HG03565 (cell line): ENCODE data around the gene COL11A1.
"Not testable (repeated sequence)": the region's sequence is repeated elsewhere in the genome, so short reads cannot be mapped to it uniquely, and the experiment has no call there.

Experiments used
- ATAC-seq: cut with Tn5 transposase; IDR thresholded peaks from one replicate; pipeline ENCODE4 v1.9.1; 2021; ENCODE audit warnings: mild to moderate bottlenecking, moderate library complexity; ENCODE audit not compliant: unreplicated experiment

Gene COL11A1

GRCh38 chr1:103084181-103084580, 24.1 kb downstream of the COL11A1 start:
- no peak for ATAC-seq

DNA sequence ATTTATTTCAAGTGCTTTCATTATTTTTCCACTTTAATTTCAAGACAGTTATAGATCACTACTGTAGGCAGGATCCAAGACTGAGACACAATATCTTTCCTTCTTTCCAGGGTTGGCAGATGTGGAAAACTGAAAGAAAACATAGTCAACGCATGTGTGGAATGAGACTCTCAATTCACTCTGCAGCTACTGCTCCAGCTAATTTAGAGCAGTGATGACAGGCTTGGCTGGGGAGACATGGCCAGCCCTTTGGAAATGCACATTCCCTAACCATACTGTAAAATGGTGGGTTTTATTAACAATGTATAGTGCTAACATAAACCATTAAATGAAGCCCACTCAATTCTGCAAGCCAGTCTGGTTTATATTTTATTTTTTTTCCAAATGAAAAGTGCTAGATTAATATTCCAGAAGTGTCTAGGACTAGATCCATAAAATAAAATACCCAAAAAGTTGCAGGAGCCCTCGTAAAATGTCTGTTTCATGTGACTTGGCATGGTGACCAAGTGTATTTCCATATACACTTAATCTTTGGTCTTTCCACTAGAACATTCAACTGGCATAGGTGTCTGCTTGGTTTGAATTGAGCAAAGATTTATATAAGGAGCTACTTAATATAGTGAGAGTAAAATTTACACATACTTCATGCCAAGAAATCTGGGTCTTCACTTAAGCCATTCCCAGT, 32.9 kb downstream of the COL11A1 start:
- ATAC-seq = no peak

GRCh38 chr1:103074224-103074623, 34.1 kb downstream of the COL11A1 start:
- no peak for ATAC-seq

DNA sequence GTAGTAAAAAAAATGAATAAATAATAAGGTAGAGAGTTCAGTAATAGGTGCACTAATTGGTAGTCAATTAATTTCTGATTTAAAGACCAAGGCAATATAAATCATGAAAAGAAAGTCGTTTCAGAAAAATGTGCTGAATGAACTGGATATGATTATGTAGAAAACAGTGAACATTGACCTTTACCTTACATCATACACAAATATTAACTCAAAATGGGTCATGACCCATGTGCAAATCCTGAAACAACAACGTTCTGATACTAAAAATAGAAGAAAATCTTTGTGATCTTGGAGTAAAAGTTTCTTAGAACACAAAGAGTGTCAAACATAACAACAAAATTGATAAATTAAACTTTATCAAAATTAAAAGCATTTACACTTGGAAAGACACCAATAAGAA, 39.1 kb downstream of the COL11A1 start:
- ATAC-seq = no peak

DNA sequence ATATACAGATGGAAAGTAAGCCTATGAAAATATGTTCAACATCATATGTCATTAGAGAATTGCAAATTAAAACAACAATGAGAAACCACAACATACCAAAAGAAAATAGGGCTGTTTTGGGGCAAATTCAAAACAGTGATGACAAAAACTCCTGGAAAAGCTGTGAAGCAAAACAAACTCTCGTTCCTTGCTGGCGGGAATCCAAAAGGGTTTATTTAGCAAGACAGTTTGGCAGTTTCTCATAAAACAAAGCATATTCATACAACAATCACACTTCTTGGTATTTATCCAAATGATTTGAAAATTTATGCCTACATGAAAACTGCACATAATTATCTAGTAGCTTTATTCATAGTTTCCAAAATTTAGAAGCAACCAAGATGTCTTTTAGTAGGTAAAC, 44.4 kb downstream of the COL11A1 start:
- no peak for ATAC-seq

DNA sequence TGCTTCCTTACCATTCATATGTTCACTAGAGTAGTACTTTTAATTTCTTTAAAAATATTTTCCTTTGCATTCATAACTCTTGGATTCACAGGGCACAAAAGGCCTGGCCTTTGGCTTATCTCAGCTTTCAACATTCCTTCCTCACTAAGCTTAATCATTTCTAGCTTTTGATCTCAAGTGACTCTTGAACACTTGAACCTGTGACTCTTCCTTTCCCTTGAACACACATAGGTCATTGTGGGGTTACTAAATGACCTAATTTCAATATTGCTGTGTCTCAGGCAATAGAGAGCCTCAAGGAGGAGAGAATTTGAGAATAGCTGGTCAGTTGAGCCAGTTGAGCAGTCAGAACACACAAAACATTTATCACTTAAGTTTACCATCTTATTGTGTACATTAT, 49.9 kb downstream of the COL11A1 start:
- ATAC-seq = no peak

- ATAC-seq = no peak
Measured at GRCh38 chr1:103056423-103056822, 51.9 kb downstream of the COL11A1 start.

DNA sequence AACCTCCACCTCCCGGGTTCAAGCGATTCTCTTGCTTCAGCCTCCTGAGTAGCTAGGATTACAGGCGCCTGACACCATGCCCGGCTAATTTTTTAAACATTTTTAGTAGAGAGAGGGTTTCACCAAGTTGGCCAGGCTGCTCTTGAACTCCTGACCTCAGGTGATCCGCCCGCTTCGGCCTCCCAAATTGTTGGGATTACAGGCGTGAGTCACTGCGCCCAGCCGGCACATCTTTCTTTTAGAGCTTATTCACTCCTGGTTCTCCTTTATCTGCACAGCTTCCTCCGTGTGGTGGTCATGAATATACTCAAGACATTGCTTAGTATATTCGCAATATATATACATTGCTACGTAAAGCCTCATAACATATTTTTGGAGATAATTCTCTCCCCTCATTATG, 80.2 kb downstream of the COL11A1 start:
- ATAC-seq = not testable (repeated sequence)

- no peak for ATAC-seq
Measured at GRCh38 chr1:103025858-103026409, 82.4 kb downstream of the COL11A1 start.

- ATAC-seq = no peak
Measured at GRCh38 chr1:103024051-103024450, 84.3 kb downstream of the COL11A1 start.

DNA sequence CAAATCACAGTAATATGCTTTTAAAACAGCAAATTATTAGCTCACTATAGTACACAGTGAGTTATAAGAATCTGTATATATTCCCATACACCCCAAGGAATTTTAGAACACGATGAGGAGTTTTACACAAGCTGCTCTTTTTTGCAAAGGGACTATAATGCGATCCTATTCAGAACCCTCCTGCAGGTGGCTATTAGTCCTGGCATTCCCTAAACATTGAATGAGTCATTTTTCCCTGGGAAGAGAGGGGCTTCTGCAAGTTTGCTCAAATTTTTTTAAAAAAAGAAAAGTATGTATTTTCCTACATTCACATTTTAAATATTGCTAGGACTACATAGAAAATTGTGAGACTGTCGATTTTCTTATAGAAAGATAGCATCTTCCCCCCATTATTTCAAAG, 106.3 kb downstream of the COL11A1 start:
- ATAC-seq = no peak

DNA sequence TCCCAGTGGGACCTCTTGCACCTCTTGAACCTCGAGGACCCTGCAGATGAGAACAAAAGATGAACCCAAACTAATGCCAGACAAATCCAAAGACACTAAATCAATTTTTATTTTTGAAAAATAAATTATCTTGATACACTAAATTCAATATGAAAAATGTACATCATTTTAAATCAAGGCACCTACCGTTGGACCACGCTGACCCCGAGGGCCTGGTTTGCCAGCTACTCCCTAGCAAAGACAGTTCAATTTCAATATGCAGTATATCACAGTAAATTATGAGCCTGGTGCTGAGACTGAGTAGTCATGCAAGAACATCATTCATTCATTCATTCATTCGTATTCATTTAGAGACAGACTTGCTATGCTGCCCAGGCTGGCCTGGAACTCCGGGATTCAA, 129.4 kb downstream of the COL11A1 start:
- no peak for ATAC-seq

- no peak for ATAC-seq
Measured at GRCh38 chr1:102977292-102977691, 131.0 kb downstream of the COL11A1 start.

DNA sequence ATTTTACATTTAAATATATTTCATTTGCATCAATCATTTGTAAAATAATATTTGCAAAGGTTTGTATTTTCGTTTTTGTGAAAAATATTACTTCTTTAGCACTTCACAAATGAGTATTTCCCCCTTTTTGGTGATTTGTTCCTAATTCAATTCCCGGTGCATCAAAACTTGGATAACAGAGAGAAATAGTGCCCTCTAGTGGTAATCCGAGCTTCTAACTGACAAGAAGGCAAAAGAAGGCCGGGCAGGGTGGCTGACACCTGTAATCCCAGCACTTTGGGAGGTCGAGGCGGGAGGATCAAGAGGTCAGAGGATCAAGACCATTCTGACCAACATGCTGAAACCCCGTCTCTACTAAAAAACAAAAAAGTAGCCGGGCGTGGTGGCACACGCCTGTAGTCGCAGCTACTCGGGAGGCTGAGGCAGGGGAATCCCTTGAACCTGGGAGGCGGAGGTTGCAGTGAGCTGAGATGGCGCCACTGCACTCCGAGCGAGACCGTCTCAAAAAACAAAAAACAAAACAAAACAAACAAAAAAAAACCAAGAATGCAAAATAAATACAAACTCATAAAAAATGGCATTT, 137.7 kb downstream of the COL11A1 start:
- ATAC-seq = peak; percentile 46

DNA sequence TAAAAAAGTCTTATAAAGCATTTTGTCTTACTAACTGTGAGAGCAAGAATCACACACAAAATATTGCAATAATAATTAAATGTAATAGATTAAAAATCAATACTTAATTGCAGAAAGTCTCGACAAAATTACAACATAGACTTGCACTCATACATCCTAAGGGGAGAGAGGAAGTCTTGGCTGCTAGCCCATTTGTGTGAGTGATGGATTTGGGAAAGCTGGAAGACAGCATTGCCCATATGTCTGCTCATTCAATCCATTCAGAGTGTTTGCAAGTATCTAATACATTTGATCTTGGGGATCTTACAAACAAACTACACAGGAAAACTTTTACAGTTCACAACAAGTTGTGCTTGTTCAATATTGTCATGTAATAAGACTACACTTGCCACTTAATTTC, 140.5 kb downstream of the COL11A1 start:
- ATAC-seq = no peak

DNA sequence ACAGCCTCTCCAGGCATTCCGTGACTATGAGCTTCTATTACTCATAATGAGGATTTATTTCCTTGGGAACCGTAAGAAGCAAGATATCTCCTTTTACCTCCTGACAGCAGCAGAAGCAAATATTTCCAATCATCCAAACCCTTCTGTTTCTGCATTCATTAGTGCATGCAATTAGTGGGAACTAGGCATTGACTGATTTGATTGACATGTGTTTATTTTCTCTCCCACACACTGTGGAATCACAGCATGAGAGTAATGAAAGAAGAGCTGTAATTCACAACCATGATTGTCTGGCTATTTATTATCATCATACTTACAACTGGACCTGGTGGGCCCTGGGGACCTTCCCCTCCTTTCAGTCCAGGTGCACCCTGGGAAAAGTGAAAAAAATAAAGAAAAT, 146.8 kb downstream of the COL11A1 start:
- ATAC-seq = no peak

DNA sequence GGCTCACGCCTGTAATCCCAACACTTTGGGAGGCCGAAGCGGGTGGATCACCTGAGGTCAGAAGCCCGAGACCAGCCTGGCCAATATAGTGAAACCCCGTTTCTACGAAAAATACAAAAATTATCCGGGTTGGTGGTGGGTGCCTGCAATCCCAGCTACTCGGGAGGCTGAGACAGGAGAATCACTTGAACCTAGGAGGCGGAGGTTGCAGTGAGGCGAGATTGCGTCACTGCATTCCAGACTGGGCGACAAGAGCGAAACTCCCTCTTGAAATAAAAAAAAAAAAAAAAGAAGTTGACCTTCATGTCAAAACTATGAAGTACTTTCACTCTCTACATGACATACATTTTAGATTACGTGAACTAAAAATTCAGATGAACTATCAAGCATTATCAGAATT, 153.7 kb downstream of the COL11A1 start:
- ATAC-seq = no peak

DNA sequence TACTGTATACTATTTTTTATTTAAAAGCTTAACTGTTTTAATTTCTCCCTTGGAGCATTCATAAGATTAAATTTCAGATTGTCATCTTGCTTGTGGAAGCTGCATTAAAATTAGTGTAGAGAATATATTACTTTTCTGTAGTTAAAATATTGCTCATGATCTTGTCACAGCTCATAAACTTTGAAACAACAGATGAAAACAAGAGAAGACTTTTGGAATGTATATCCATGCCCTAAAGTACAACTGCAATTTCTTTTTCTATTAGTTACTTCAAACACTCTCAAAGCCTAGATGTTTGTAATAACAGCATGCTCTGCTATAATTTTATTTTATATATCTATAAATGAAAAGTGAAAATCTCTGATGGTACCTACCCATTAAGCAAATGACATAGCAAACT, 155.9 kb downstream of the COL11A1 start:
- no peak for ATAC-seq

- no peak for ATAC-seq
Measured at GRCh38 chr1:102942324-102942723, 166.0 kb downstream of the COL11A1 start.

DNA sequence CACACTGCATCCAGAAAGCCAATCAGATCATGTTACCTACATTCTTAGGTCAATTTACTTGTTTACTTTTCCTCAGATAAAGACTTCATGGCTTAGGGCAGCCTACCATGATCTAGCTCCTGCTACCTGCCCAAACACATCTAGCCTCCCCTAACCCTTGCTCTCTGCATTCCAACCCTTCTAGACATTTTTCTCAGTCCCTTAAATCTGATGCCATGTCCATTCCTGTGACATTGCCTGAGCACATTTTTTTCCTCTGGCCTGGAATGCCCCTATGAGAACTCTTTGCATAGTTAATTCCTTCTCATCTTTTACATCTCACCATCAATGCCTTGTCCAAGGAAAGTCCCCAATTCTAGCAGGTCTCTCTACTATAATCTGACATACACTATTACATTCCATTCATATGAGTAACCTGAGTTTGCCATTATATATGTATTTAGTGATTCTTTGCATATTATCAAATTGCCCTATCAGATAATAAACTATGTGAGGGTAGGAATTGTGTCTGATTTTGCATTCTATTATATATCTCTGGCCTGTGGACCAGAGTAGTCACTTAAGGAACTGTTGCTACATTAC, 166.9 kb downstream of the COL11A1 start:
- no peak for ATAC-seq

- ATAC-seq = no peak
Measured at GRCh38 chr1:102937401-102937800, 170.9 kb downstream of the COL11A1 start.

GRCh38 chr1:102933362-102933761, 175.0 kb downstream of the COL11A1 start:
- not testable (repeated sequence) for ATAC-seq
